Testis (tissue), 3 donors: ENCODE results near the gene RGS4. TPM values are rescaled to one million over a fixed set of nuclear protein-coding genes. Genes with fewer than 3 reads are reported as not detected.

ENCODE experiments used
- DNase-seq: peaks from one replicate; pipeline ENCODE4 v3.0.0-alpha.2; 2019
- H3K27ac ChIP-seq, 2 donors: fragments of 200-600 bp; sonication (generic); one replicate each; pipeline ENCODE4 v1.5.1; 2019
- H3K27me3 ChIP-seq: fragments of 200-600 bp; sonication (generic); one replicate; pipeline ENCODE4 v1.5.1; 2019
- H3K36me3 ChIP-seq: fragments of 200-600 bp; sonication (generic); one replicate; pipeline ENCODE4 v1.5.1; 2017; ENCODE audit warnings: low read depth; ENCODE audit errors: missing control alignments
- H3K4me1 ChIP-seq: fragments of 200-600 bp; sonication (generic); one replicate; pipeline ENCODE4 v1.5.1; 2019
- H3K4me3 ChIP-seq, 2 donors: fragments of 200-600 bp; sonication (generic); one replicate each; pipeline ENCODE4 v1.5.1; 2017 to 2019
- H3K9me3 ChIP-seq: fragments of 200-600 bp; sonication (generic); one replicate; pipeline ENCODE4 v1.5.1; 2017
- CTCF ChIP-seq, 3 experiments: fragments of 450-650 bp in 2 of 3; fragments of 200-600 bp in 1 of 3; sonication (generic) in 1 of 3; IDR thresholded peaks; one replicate each; pipeline ENCODE4 v1.5.1; 2016 to 2019; ENCODE audit warnings: antibody characterized with exemption in 3 of 3, mild to moderate bottlenecking in 2 of 3, moderate library complexity in 1 of 3
- POLR2A ChIP-seq: fragments of 450-650 bp; IDR thresholded peaks from one replicate; pipeline ENCODE4 v1.6.1; 2017; ENCODE audit warnings: antibody characterized with exemption, mild to moderate bottlenecking, moderate library complexity
- WGBS, 2 donors: methylation state at CpG; one replicate each; pipeline ENCODE4 v1.1.5; 2018; 5-methylcytosine and 5-hydroxymethylcytosine counted together
- intact Hi-C: fragments of 100-400 bp; cut with DNase I; formaldehyde crosslinking; loops from one replicate; pipeline ENCODE4 v1.15.1; 2023; ENCODE audit warnings: low total_unique reads
- polyA plus RNA-seq: library from polyadenylated mRNA; stranded (reverse); fragments of 350-450 nt; fragmentation: Illumina TruSeq; extraction: RNeasy Lipid Tissue Mini Kit (QIAGEN cat#74804); gene quantifications from one replicate; pipeline ENCODE4 v1.2.3, GENCODE V29; 2014; ENCODE audit warnings: low read depth, low replicate concordance; ENCODE audit not compliant: insufficient read depth
- total RNA-seq, 2 donors: library from RNA; depleted of rRNA; stranded (reverse); fragments of >200 nt; gene quantifications; one replicate each; pipeline ENCODE4 v1.2.3, GENCODE V29; 2016

RGS4 gene
- total and polyA plus RNA-seq, 3 donors from 2014 or later, result 3.4 to 8.9 (median 3.5) TPM

- Histone ChIP-seq H3K36me3 (no peaks in the 10 kb centered on the region), H3K4me1 (no peaks in the 10 kb centered on the region), H3K27ac (no peak overlapping the region), H3K27me3 (no peaks in the 10 kb centered on the region), H3K4me3 (no peak overlapping the region), H3K9me3 (no peaks in the 10 kb centered on the region)
- DNase-seq, result no peak
- WGBS, 2 donors, result 52 to 61% methylated on average over 3 of the region's 3 CpGs
- intact Hi-C loops, result no loop called here
- no peak for TF ChIP-seq POLR2A
- no peak for TF ChIP-seq CTCF (IDR thresholded peaks at IDR 0.05)
Measured at GRCh38 chr1:163035446-163036249, 33.5 kb upstream of the RGS4 start.

GRCh38 chr1:163036671-163037070 lies 32.5 kb upstream of the RGS4 start:
- no peaks in the 10 kb centered on the region for H3K27me3 ChIP-seq
- intact Hi-C loops, result no loop called here
- H3K27ac ChIP-seq, result no peak overlapping the region
- H3K4me1 ChIP-seq, result no peaks in the 10 kb centered on the region
- TF ChIP-seq CTCF (IDR thresholded peaks at IDR 0.05), result no peak
- no peak for TF ChIP-seq POLR2A
- no peaks in the 10 kb centered on the region for H3K36me3 ChIP-seq
- 29 to 58% methylated on average over 1 of the region's 1 CpG for WGBS, 2 donors
- no peak overlapping the region for H3K4me3 ChIP-seq
- H3K9me3 ChIP-seq, result no peaks in the 10 kb centered on the region
- no peak for DNase-seq

- Histone ChIP-seq H3K27me3 (no peaks in the 10 kb centered on the region), H3K27ac (no peak overlapping the region), H3K4me1 (no peaks in the 10 kb centered on the region), H3K4me3 (no peak overlapping the region), H3K9me3 (no peaks in the 10 kb centered on the region), H3K36me3 (no peaks in the 10 kb centered on the region)
- intact Hi-C loops, result no loop called here
- 80 to 83% methylated on average over 2 of the region's 2 CpGs for WGBS, 2 donors
- no peak for DNase-seq
- TF ChIP-seq CTCF (IDR thresholded peaks at IDR 0.05) (no peak), POLR2A (no peak)
Measured at GRCh38 chr1:163038928-163039706, 30.0 kb upstream of the RGS4 start.

GRCh38 chr1:163039707-163040093 lies 29.5 kb upstream of the RGS4 start:
- H3K36me3 ChIP-seq, result no peaks in the 10 kb centered on the region
- intact Hi-C loops, result no loop called here
- H3K9me3 ChIP-seq, result no peaks in the 10 kb centered on the region
- no peak overlapping the region for H3K27ac ChIP-seq
- WGBS, 2 donors, result 85 to 93% methylated on average over 2 of the region's 2 CpGs
- no peaks in the 10 kb centered on the region for H3K4me1 ChIP-seq
- DNase-seq, result no peak
- TF ChIP-seq CTCF (IDR thresholded peaks at IDR 0.05), result no peak
- no peak for TF ChIP-seq POLR2A
- H3K27me3 ChIP-seq, result no peaks in the 10 kb centered on the region
- H3K4me3 ChIP-seq, result no peak overlapping the region
